Esophagus squamous epithelium (tissue), 5 donors: ENCODE data around the gene IQSEC3. TPM values are rescaled to one million over a fixed set of nuclear protein-coding genes. Genes with fewer than 3 reads are reported as not detected.
A peak's percentile ranks its signal among the peaks of the same experiment; 100 is the strongest.

ENCODE experiments used
- DNase-seq: peaks from one replicate; lab custom pipeline; 2025; lab: John Stamatoyannopoulos, UW
- H3K27ac ChIP-seq, 4 donors: fragments of 200-600 bp; sonication (generic); one replicate each; pipeline ENCODE4 v1.5.1; 2016 to 2019; ENCODE audit warnings: mild to moderate bottlenecking in 1 of 4
- H3K27me3 ChIP-seq, 4 donors: fragments of 200-600 bp; sonication (generic); 1 replicate in 3 of 4; 2 replicates in 1 of 4; pipeline versions ENCODE4 v1.5.1 to v1.6.0; 2017 to 2021; ENCODE audit warnings: antibody characterized with exemption in 1 of 4
- H3K36me3 ChIP-seq, 3 donors: fragments of 200-600 bp; sonication (generic); one replicate each; pipeline ENCODE4 v1.5.1; 2016 to 2019
- H3K4me1 ChIP-seq, 3 donors: fragments of 200-600 bp; sonication (generic); one replicate each; pipeline ENCODE4 v1.5.1; 2017 to 2019
- H3K4me3 ChIP-seq, 4 donors: fragments of 200-600 bp; sonication (generic); 1 replicate in 3 of 4; 2 replicates in 1 of 4; pipeline ENCODE4 v1.5.1; 2016 to 2019; ENCODE audit warnings: mild to moderate bottlenecking in 2 of 4, moderate library complexity in 1 of 4
- H3K9me3 ChIP-seq, 3 donors: fragments of 200-600 bp; sonication (generic); one replicate each; pipeline ENCODE4 v1.5.1; 2016 to 2019
- CTCF ChIP-seq, 6 experiments: fragments of 450-650 bp in 4 of 6; fragments of 200-600 bp in 2 of 6; sonication (generic) in 2 of 6; IDR thresholded peaks; one replicate each; pipeline ENCODE4 v1.5.1; 2016 to 2019; ENCODE audit warnings: antibody characterized with exemption in 6 of 6, mild to moderate bottlenecking in 4 of 6, moderate library complexity in 4 of 6
- POLR2A ChIP-seq, 4 donors: fragments of 450-650 bp; IDR thresholded peaks; one replicate each; pipeline ENCODE4 v1.6.1; 2017; ENCODE audit warnings: antibody characterized with exemption in 4 of 4, mild to moderate bottlenecking in 4 of 4, moderate library complexity in 3 of 4
- WGBS, 2 donors: methylation state at CpG; one replicate each; pipeline ENCODE4 v1.1.5; 2018; 5-methylcytosine and 5-hydroxymethylcytosine counted together
- intact Hi-C: fragments of 100-400 bp; cut with DNase I; formaldehyde crosslinking; loops from one replicate; pipeline ENCODE4 v1.15.0; 2022
- total RNA-seq, 4 donors: library from RNA; depleted of rRNA; stranded (reverse); fragments of >200 nt; gene quantifications; one replicate each; pipeline ENCODE4 v1.1.0, GENCODE V29; 2016
- donor health status: DM: yes; HTN: yes; CAD: no.

IQSEC3 gene
- total RNA-seq, 4 donors from 2014 or later: 0.04 to 0.95 (median 0.08) TPM; not detected in 1

DNA sequence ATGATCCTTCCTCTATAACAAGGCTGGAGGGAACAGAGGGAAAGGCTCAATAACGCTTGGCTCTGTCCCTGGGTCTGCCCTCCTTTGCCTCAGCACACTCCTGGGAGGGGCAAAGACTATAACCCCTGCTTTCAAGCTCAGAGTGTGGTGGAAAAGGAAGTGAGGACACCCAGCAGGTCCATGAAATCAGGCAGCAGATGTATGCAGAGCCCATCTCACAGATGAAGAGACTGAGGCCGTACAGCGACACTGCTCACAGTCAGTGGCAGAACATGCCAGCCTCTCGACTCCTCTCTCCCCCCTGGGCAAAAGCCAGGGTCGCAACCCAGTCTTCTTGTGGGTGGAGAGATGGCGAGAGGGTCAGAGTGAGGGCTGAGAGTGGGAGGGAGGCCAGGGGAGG is 107.6 kb downstream of the IQSEC3 start:
- intact Hi-C loops: no loop called here
- Histone ChIP-seq H3K4me1 (peaks cover 8 to 48% (median 13%) of the 10 kb centered on the region in 3 donors), H3K36me3 (no peaks in the 10 kb centered on the region), H3K27me3 (peaks cover 0 to 78% (median 0%) of the 10 kb centered on the region in 4 donors), H3K9me3 (no peaks in the 10 kb centered on the region), H3K27ac (no peak overlapping the region), H3K4me3 (no peak overlapping the region)
- TF ChIP-seq CTCF (IDR thresholded peaks at IDR 0.05) (no peak), POLR2A (IDR thresholded peaks at IDR 0.05) (no peak)
- no peak for DNase-seq
- WGBS, 2 donors: 63 to 75% methylated on average over 3 to 5 of the region's 6 CpGs

- Histone ChIP-seq H3K9me3 (no peaks in the 10 kb centered on the region), H3K4me1 (peaks cover 13 to 53% (median 18%) of the 10 kb centered on the region in 3 donors), H3K27ac (no peak overlapping the region), H3K4me3 (no peak overlapping the region), H3K27me3 (peaks cover 0 to 78% (median 0%) of the 10 kb centered on the region in 4 donors), H3K36me3 (no peaks in the 10 kb centered on the region)
- WGBS, 2 donors: 78% methylated on average over 9 of the region's 23 CpGs; no CpG with 5 or more reads in 1 of the 2 donors
- intact Hi-C loops: no loop called here
- DNase-seq: no peak
- TF ChIP-seq CTCF (IDR thresholded peaks at IDR 0.05) (no peak), POLR2A (IDR thresholded peaks at IDR 0.05) (no peak)
Measured at GRCh38 chr12:174596-174995, 108.0 kb downstream of the IQSEC3 start.

DNA sequence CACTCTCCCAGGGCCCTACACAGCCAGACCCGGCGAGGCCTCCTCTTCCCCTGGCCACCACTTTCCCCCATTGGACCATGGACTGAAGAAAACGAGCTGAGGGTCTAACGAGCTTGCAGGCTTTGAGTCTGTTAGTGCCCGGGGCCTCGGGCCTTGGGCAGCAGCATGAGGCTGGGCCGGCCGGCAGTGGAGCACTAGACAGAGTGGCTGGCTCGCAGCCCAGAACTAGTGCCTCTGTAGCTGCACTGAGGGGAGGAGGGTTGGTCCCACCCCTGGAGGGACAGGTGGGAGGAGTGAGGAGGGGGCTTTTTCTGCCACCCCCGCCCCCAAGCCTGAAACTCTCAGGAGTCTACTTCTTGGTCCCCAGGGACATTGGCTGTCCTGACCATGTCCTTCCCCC is 108.7 kb downstream of the IQSEC3 start:
- Histone ChIP-seq H3K27ac (no peak overlapping the region), H3K4me3 (no peak overlapping the region), H3K27me3 (peaks cover 0 to 75% (median 0%) of the 10 kb centered on the region in 4 donors), H3K9me3 (no peaks in the 10 kb centered on the region), H3K4me1 (peaks cover 13 to 60% (median 23%) of the 10 kb centered on the region in 3 donors), H3K36me3 (no peaks in the 10 kb centered on the region)
- intact Hi-C loops: no loop called here
- TF ChIP-seq CTCF (IDR thresholded peaks at IDR 0.05) (no peak), POLR2A (IDR thresholded peaks at IDR 0.05) (no peak)
- DNase-seq: no peak
- 69% methylated on average over 5 of the region's 10 CpGs; no CpG with 5 or more reads in 1 of the 2 donors for WGBS, 2 donors

GRCh38 chr12:175759-176158 is 109.2 kb downstream of the IQSEC3 start:
- H3K27ac ChIP-seq: no peak overlapping the region
- intact Hi-C loops: no loop called here
- no peak for DNase-seq
- TF ChIP-seq CTCF (IDR thresholded peaks at IDR 0.05) (no peak), POLR2A (IDR thresholded peaks at IDR 0.05) (no peak)
- no peaks in the 10 kb centered on the region for H3K9me3 ChIP-seq
- peaks cover 13 to 61% (median 23%) of the 10 kb centered on the region in 3 donors for H3K4me1 ChIP-seq
- WGBS, 2 donors: no CpG with 5 or more reads among the region's 16 CpGs
- H3K4me3 ChIP-seq: no peak overlapping the region
- peaks cover 0 to 70% (median 0%) of the 10 kb centered on the region in 4 donors for H3K27me3 ChIP-seq
- H3K36me3 ChIP-seq: no peaks in the 10 kb centered on the region

DNA sequence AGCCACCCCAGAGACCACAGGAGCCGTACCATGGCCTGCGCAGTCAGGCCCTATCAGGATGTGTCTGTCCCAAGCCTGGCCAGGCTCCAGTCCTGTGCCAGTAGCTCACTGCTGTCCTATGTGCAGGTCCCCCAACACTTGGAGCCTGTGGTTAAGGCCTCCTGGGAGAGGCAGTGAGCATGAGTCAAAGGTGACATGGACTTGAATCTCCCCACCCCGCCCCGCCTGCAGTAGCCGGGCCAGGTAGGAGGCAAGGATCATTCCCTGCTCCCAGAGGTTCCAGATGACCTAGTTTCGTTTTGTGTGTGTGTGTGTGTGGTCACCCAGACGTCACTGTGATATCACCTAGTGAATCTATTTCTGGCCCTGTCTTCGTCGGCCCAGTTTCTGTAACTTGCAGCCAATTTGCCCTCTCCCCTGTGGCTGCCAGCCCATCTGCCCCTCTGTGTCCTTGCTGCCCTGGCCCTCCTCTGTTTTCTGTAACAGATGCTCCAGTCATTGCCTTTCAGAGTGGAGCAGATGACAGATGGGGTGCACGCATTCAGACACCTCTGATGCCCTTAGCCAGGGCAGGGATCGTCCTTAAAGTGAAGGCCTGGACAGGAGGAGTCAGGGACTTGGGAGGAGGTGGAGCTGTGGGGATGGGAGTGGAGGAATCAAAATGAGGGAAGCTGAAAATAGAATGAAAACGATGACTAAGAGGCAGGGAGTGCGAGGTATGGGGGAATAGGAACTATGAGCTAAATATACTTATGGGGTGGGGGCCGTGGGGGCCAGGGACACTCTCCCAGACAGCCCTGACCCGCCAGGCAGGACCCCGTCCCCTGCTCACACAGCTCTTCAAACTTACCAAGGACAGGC is 110.0 kb downstream of the IQSEC3 start:
- WGBS, 2 donors: 25 to 42% methylated on average over 8 to 13 of the region's 16 CpGs
- Histone ChIP-seq H3K4me1 (peaks cover 13 to 61% (median 23%) of the 10 kb centered on the region in 3 donors), H3K27me3 (peaks cover 0 to 69% (median 0%) of the 10 kb centered on the region in 4 donors), H3K36me3 (no peaks in the 10 kb centered on the region), H3K9me3 (no peaks in the 10 kb centered on the region), H3K27ac (peak overlapping the region in 1 of 4 donors; percentile 5), H3K4me3 (no peak overlapping the region)
- TF ChIP-seq POLR2A (IDR thresholded peaks at IDR 0.05) (no peak), CTCF (IDR thresholded peaks at IDR 0.05) (no peak)
- DNase-seq: no peak
- intact Hi-C loops: no loop called here
